Adipocyte (in vitro differentiated cells): ENCODE results near the gene OPN1LW.
"Not testable (repeated sequence)": the region's sequence is repeated elsewhere in the genome, so short reads cannot be mapped to it uniquely, and the experiment has no call there.

Source experiments
- DNase-seq: peaks from one replicate; pipeline ENCODE4 v3.0.0-alpha.2; 2015; ENCODE audit warnings: low read depth
- H3K27me3 ChIP-seq: replicated peaks from 2 replicates; pipeline ENCODE4 v1.7.0; 2013; ENCODE audit warnings: mild to moderate bottlenecking, low read length, moderate library complexity; ENCODE audit not compliant: control insufficient read depth, insufficient read depth
- H3K36me3 ChIP-seq: 2 replicates; pipeline ENCODE4 v1.7.0; 2013; ENCODE audit warnings: low read length, mild to moderate bottlenecking, moderate library complexity; ENCODE audit not compliant: control insufficient read depth, insufficient read depth, severe bottlenecking
- H3K4me1 ChIP-seq: 2 replicates; pipeline ENCODE4 v1.7.0; 2013; ENCODE audit warnings: mild to moderate bottlenecking, low read length, moderate library complexity; ENCODE audit not compliant: control insufficient read depth, insufficient read depth
- H3K4me3 ChIP-seq: 2 replicates; pipeline ENCODE4 v1.7.0; 2013; ENCODE audit warnings: mild to moderate bottlenecking, low read length, moderate library complexity
- H3K9ac ChIP-seq: 2 replicates; pipeline ENCODE4 v1.7.0; 2013; ENCODE audit warnings: mild to moderate bottlenecking, low read length, moderate library complexity
- H3K9me3 ChIP-seq: 2 replicates; pipeline ENCODE4 v1.7.0; 2013; ENCODE audit warnings: mild to moderate bottlenecking, low read length, moderate library complexity; ENCODE audit not compliant: control insufficient read depth

OPN1LW gene

GRCh38 chrX:154164902-154165301 is 20.9 kb downstream of the OPN1LW start:
- H3K4me1 ChIP-seq, H3K36me3 ChIP-seq, H3K27me3 ChIP-seq, H3K9me3 ChIP-seq, H3K9ac ChIP-seq, H3K4me3 ChIP-seq, DNase-seq: not testable (repeated sequence)

GRCh38 chrX:154168384-154168783 is 24.3 kb downstream of the OPN1LW start:
- not testable (repeated sequence) for H3K36me3 ChIP-seq, DNase-seq, H3K4me1 ChIP-seq

GRCh38 chrX:154172535-154172943 is 28.5 kb downstream of the OPN1LW start:
- not testable (repeated sequence) for H3K36me3 ChIP-seq, H3K9me3 ChIP-seq, H3K4me1 ChIP-seq, H3K4me3 ChIP-seq, DNase-seq, H3K27me3 ChIP-seq, H3K9ac ChIP-seq

More at GRCh38 chrX:154168384-154168783, 24.3 kb downstream of the OPN1LW start:
- not testable (repeated sequence) for H3K4me3 ChIP-seq, H3K9ac ChIP-seq, H3K9me3 ChIP-seq, H3K27me3 ChIP-seq

GRCh38 chrX:154174356-154174755 is 30.3 kb downstream of the OPN1LW start:
- not testable (repeated sequence) for DNase-seq, H3K4me3 ChIP-seq, H3K27me3 ChIP-seq, H3K4me1 ChIP-seq, H3K9me3 ChIP-seq, H3K9ac ChIP-seq, H3K36me3 ChIP-seq

GRCh38 chrX:154182296-154182695 is 38.3 kb downstream of the OPN1LW start, which contains the start of gene OPN1MW:
TSS of gene OPN1MW (plus strand) at chrX:154182596. CDS start at chrX:154182678, 82 bp downstream.
- H3K4me3 ChIP-seq, H3K9me3 ChIP-seq, H3K9ac ChIP-seq, H3K27me3 ChIP-seq, H3K36me3 ChIP-seq, DNase-seq, H3K4me1 ChIP-seq: not testable (repeated sequence)

GRCh38 chrX:154183794-154184193 is 39.8 kb downstream of the OPN1LW start:
- not testable (repeated sequence) for H3K4me1 ChIP-seq, H3K9ac ChIP-seq, H3K4me3 ChIP-seq, H3K27me3 ChIP-seq, DNase-seq, H3K36me3 ChIP-seq, H3K9me3 ChIP-seq

GRCh38 chrX:154192846-154193245 is 48.8 kb downstream of the OPN1LW start:
- not testable (repeated sequence) for H3K4me1 ChIP-seq, DNase-seq

GRCh38 chrX:154194316-154194715 is 50.3 kb downstream of the OPN1LW start:
- not testable (repeated sequence) for H3K36me3 ChIP-seq, H3K9ac ChIP-seq, DNase-seq, H3K9me3 ChIP-seq, H3K27me3 ChIP-seq, H3K4me3 ChIP-seq, H3K4me1 ChIP-seq

More at GRCh38 chrX:154192846-154193245, 48.8 kb downstream of the OPN1LW start:
- H3K36me3 ChIP-seq, H3K9me3 ChIP-seq, H3K4me3 ChIP-seq, H3K9ac ChIP-seq, H3K27me3 ChIP-seq: not testable (repeated sequence)

GRCh38 chrX:154196466-154196865 is 52.4 kb downstream of the OPN1LW start:
- H3K9me3 ChIP-seq, H3K4me3 ChIP-seq, H3K4me1 ChIP-seq, H3K36me3 ChIP-seq, H3K27me3 ChIP-seq, H3K9ac ChIP-seq, DNase-seq: not testable (repeated sequence)
